DND-41 (cell line): ENCODE data around the gene MB.

ENCODE experiments used
- CTCF ChIP-seq: IDR thresholded peaks from 2 replicates; pipeline ENCODE4 v1.5.1; 2012; ENCODE audit warnings: borderline replicate concordance, low read length, moderate library complexity, mild to moderate bottlenecking; ENCODE audit not compliant: poor library complexity, severe bottlenecking; ENCODE audit errors: extremely low read depth
- EZH2 ChIP-seq: IDR thresholded peaks from 3 replicates; pipeline ENCODE4 v1.6.1; 2012; ENCODE audit warnings: borderline replicate concordance, low read depth, mild to moderate bottlenecking, moderate library complexity, low read length, inconsistent platforms; ENCODE audit not compliant: severe bottlenecking

GRCh38 chr22:35611200-35611890 is 5.8 kb downstream of the MB start:
- TF ChIP-seq CTCF = no peak
- no peak for TF ChIP-seq EZH2
